Measurements from ENCODE around the gene GOLGA7B. TPM values are rescaled to one million over a fixed set of nuclear protein-coding genes. Genes with fewer than 3 reads are reported as not detected.

Gene GOLGA7B
- 4.6 TPM for total RNA-seq

GRCh38 chr10:97849687-97850402 is at the start of gene GOLGA7B:
Gene GOLGA7B (plus strand): TSS chr10:97849843. CDS start chr10:97850304, 461 bp downstream.
- DNase-seq (ENCODE audit: low spot score) (no peak), ATAC-seq (peak; percentile 60)
- intact Hi-C loops (cut with DNase I) = no loop called here

GRCh38 chr10:97800474-97800873 is 49.2 kb upstream of the GOLGA7B start:
- no peak for ATAC-seq
- DNase-seq (ENCODE audit: low spot score) = no peak
- intact Hi-C loops (cut with DNase I) = no loop called here

DNA sequence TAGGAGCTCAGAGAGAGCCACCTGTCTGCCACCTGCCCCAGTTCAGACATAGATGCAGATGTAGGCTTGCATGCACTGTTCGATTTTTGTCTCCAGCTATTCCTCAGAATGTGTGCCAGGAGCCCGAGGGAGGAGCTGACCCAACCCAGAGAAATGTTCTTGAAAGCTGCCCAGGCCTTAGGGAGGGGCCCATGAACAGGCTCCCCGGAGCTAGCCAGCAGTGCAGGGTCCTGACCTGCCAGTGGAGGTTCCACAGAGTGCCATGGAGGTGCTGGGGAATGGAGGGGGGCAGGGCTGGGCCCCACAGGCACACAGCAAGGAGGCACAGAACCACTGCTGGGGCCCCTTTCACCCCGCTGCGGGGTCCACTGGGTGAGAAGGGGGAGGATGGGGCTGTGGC is 48.2 kb upstream of the GOLGA7B start:
- DNase-seq (ENCODE audit: low spot score) (no peak), ATAC-seq (peak; percentile 81)
- intact Hi-C loops (cut with DNase I) = no loop called here

DNA sequence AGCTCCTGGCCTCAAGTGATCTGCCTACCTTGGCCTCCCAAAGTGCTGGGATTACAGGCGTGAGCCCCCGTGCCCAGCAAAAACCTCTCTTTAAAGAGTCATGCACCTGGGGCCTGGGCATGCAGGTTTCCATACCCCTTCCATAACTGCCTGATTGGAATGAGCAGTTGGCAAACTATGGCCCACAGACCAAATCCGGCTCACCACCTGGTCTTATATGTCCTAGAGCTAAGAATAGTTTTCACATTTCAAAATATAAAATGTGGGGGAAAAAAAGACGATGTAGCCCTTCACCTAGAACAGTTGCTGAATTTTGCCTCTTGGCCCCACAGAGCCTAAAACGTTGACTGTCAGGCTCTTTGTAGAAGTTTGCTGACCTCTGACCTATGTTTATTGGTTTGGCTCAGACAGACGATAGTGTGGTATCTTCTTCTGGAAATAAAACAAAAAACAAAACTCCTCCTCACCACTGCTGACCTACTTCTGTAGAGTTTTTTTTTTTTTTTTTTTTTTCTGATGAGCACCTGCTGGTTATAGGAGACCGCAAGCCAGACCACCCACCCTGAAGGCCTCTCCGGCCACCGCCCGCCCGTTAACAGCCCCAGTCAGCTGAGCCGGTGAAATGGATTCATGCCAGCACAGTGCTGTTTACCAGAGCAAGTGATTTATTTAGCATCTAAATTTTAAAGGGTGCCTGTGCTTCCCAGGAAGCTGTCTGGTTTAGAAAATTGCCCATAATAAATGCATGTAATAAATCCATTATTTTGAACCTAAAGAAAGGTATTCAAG is 44.4 kb upstream of the GOLGA7B start:
- DNase-seq (ENCODE audit: low spot score) = peak; percentile 84
- ATAC-seq = peak; percentile 90
- intact Hi-C loops (cut with DNase I) = no loop called here

GRCh38 chr10:97805949-97806348 is 43.7 kb upstream of the GOLGA7B start:
- DNase-seq (ENCODE audit: low spot score) (no peak), ATAC-seq (no peak)
- intact Hi-C loops (cut with DNase I) = no loop called here

- intact Hi-C loops (cut with DNase I) = no loop called here
- ATAC-seq (no peak), DNase-seq (ENCODE audit: low spot score) (no peak)
Measured at GRCh38 chr10:97810446-97810845, 39.2 kb upstream of the GOLGA7B start.

DNA sequence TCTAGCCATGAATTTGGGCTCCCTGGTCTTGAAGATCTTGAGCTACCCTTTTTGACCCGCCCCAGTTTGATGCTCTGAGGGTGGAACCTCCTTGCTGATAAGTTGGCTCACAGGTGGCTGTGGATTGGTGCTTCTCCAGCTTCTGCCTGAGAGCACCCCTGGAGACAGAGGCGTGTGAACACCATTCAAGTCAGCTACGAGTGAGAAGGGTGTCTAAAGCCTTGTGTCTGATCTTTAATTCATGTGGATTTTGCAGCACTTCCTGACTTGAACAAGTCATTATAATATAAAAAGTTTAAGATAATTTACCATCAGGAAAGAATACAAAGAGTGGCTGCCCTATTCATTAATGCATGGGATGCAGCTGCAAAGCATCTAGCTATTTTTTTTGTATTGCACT is 37.7 kb upstream of the GOLGA7B start:
- ATAC-seq = no peak
- DNase-seq (ENCODE audit: low spot score) = no peak
- intact Hi-C loops (cut with DNase I) = no loop called here

GRCh38 chr10:97812696-97813095 is 36.9 kb upstream of the GOLGA7B start:
- intact Hi-C loops (cut with DNase I) = no loop called here
- ATAC-seq (no peak), DNase-seq (ENCODE audit: low spot score) (no peak)

DNA sequence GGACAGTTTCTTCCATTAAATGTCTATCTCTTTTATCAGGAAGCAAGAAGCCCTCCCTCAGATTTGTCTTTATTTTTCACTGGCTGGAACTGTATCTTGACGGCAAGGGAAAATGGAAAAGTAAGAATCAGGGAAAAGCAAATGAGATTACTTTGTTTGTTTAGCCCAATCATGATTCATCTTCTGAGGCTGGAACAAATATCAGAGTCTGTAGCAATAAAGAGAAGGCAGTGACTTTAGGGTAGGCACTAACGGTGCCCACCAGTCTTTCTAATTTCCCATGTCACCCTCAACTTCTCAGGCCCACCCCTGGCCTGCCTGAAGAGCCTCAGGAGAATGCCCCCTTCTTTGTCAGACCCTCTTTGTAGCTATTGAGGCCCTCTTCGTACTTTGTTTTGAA is 36.3 kb upstream of the GOLGA7B start:
- no peak for ATAC-seq
- intact Hi-C loops (cut with DNase I) = no loop called here
- DNase-seq (ENCODE audit: low spot score) = no peak

DNA sequence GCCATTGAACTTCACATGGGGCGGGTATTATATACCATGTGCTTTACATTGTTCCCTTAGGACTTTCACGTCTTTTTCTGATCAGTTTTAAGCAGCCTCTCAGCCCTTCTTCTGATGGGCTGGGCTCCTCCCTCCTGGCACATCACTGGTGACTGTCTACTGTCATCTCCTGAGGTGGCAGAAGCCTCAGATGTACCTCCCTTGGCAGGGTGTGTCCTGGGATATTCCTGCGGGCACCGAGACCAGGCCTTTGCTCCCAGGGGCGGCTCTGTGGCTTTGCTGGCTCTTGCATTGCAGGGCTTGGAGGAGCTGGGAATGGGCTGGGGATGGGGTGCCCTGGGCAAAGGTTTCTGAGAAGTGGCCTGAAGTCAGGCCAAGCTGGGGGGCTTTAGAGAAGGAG is 34.6 kb upstream of the GOLGA7B start:
- ATAC-seq (no peak), DNase-seq (ENCODE audit: low spot score) (no peak)
- intact Hi-C loops (cut with DNase I) = no loop called here

DNA sequence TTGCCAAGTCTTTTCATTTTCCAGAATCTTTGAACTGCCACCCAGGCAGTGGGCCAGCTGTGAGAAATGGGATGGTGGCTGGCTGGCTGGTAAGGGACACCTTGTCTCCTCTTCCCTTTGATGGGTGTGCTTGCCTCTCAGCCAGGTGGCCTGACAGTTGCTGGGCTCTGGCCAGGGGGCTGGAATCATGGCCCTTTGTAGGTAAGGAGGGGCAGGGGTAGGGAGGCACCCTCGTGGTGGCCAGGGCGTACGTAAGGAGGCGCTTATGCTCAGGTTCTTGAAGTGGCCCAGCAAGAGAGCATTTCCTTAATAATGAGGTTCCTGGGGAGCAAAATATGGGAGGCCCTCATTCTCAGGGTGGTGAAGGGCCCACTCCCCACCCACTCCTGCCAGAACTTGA is 33.0 kb upstream of the GOLGA7B start:
- intact Hi-C loops (cut with DNase I) = no loop called here
- no peak for ATAC-seq
- no peak for DNase-seq (ENCODE audit: low spot score)

GRCh38 chr10:97818572-97818971 is 31.1 kb upstream of the GOLGA7B start:
- intact Hi-C loops (cut with DNase I) = no loop called here
- no peak for ATAC-seq
- no peak for DNase-seq (ENCODE audit: low spot score)

DNA sequence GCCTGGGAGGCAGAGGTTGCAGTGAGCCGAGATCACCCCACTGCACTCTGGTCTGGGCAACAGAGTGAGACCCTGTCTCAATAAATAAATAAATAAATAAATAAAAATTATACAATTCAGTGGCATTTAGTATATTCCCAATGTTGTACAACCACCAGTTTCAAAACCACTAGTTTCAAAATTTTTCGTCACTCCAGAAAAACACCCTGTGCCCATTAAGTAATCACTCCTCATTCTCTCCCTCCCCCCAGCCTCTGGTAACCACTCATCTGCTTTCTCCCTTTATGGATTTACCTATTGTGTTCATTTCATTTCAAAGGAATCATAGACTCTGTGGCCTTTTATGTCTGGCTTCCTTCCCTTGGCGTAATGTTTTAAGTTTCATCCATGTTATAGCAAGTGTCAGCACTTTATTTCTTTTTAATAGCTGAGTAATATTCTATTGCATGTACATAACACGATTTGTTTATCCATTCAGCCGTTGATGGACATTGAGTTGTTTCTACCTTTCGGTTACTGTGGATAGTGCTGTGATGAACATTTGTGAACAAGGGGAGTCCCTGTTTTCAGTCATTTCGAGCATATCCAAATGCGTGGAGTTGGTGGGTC is 29.4 kb upstream of the GOLGA7B start:
- no peak for ATAC-seq
- no peak for DNase-seq (ENCODE audit: low spot score)
- intact Hi-C loops (cut with DNase I) = no loop called here

DNA sequence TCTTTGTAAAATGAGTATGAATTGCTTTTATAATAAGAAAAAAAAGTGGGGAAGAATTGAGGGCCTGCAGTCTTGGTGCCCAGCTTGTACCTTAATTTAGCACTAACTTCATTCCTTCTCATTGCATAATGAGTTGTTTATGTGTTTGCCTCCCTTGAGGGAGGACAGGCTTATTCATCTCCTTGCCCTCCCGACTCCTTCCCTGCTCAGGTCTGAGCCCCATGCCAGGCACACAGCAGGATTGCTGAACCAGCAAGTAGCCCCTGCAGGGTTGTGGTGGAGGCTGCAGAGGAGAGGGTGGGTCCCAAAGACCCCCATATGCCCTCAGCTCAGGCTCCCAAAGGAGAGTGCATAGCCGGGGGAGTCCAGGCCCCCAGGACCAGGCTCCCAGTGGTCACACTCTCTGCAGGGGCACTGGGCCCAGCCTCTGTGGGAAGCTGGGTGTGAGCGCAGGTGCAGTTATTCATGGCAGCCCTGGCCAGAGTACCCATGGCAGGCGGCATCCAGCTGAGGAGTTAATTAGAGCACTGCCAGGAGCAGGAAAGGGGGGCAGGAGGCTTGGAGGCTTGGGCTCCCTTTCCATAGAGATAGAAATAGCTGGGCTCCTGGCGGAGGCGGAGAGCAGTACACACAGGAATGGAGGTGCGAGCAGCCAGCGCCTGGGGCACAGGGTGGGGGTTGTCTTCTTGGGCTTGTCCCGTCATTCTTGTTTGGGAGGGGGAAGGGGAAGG is 28.2 kb upstream of the GOLGA7B start:
- ATAC-seq (peak; percentile 33), DNase-seq (ENCODE audit: low spot score) (no peak)
- intact Hi-C loops (cut with DNase I) = no loop called here

DNA sequence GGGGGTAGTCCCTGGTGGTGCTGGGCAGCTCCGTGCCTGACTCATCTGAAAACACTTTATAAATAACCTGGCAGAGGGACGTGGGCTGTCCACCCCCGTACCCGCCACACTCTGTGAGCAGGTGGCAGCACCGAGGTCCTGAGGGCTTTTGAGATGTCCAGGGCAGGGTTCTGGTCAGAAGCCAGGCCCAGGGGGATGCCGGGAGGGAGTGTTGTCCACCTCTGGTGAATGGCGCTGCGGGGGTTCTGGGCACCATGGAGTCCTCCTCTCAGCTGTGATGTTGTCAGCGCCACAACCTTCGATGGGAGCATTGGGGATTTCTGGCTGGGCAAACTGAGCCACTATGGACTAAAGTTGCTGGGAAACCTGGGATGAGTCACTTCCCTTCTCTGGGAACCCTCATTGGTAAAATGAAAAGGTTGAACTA is 27.4 kb upstream of the GOLGA7B start:
- no peak for ATAC-seq
- no peak for DNase-seq (ENCODE audit: low spot score)
- intact Hi-C loops (cut with DNase I) = no loop called here

GRCh38 chr10:97823734-97824133 is 25.9 kb upstream of the GOLGA7B start:
- no peak for ATAC-seq
- no peak for DNase-seq (ENCODE audit: low spot score)
- intact Hi-C loops (cut with DNase I) = no loop called here

- DNase-seq (ENCODE audit: low spot score) (no peak), ATAC-seq (no peak)
- intact Hi-C loops (cut with DNase I) = no loop called here
Measured at GRCh38 chr10:97825020-97825760, 24.5 kb upstream of the GOLGA7B start.

- intact Hi-C loops (cut with DNase I) = no loop called here
- no peak for ATAC-seq
- DNase-seq (ENCODE audit: low spot score) = no peak
Measured at GRCh38 chr10:97826892-97827291, 22.8 kb upstream of the GOLGA7B start.
